Tibial artery (tissue), 4 donors: Measurements from ENCODE around the gene PTPRG.
"Not testable (repeated sequence)": the region's sequence is repeated elsewhere in the genome, so short reads cannot be mapped to it uniquely, and the experiment has no call there.

Experiments used
- DNase-seq, 2 donors: peaks; one replicate each; pipeline ENCODE4 v3.0.0-alpha.2; 2019
- H3K27ac ChIP-seq, 2 donors: fragments of 200-600 bp; sonication (generic) in 1 of 2; 1 replicate in 1 of 2; 2 replicates in 1 of 2; pipeline ENCODE4 v1.5.1; 2018 to 2019; ENCODE audit warnings: mild to moderate bottlenecking in 1 of 2
- H3K27me3 ChIP-seq, 2 donors: fragments of 200-600 bp; sonication (generic) in 1 of 2; one replicate each; pipeline versions ENCODE4 v1.5.1 to v1.6.0; 2016 to 2019
- H3K36me3 ChIP-seq, 3 donors: fragments of 200-600 bp; sonication (generic) in 2 of 3; one replicate each; pipeline ENCODE4 v1.5.1; 2016 to 2019; ENCODE audit warnings: mild to moderate bottlenecking in 2 of 3
- H3K4me1 ChIP-seq, 4 donors: fragments of 200-600 bp; sonication (generic) in 2 of 4; 1 replicate in 3 of 4; 2 replicates in 1 of 4; pipeline ENCODE4 v1.5.1; 2016 to 2019
- H3K4me3 ChIP-seq, 2 donors: fragments of 200-600 bp; sonication (generic) in 1 of 2; 1 replicate in 1 of 2; 2 replicates in 1 of 2; pipeline ENCODE4 v1.5.1; 2018 to 2019; ENCODE audit warnings: mild to moderate bottlenecking in 2 of 2
- H3K9me3 ChIP-seq, 3 donors: fragments of 200-600 bp; sonication (generic) in 1 of 3; one replicate each; pipeline ENCODE4 v1.5.1; 2016 to 2019
- CTCF ChIP-seq, 2 experiments: fragments of 200-600 bp in 1 of 2; fragments of 450-650 bp in 1 of 2; IDR thresholded peaks; one replicate each; pipeline ENCODE4 v1.5.1; 2017 to 2019; ENCODE audit warnings: antibody characterized with exemption in 2 of 2, mild to moderate bottlenecking in 1 of 2, moderate library complexity in 1 of 2
- intact Hi-C: fragments of 100-400 bp; cut with DNase I; formaldehyde crosslinking; loops from one replicate; pipeline ENCODE4 v1.15.0; 2023; ENCODE audit warnings: low total_unique reads

PTPRG gene

GRCh38 chr3:61545716-61546115 lies 15.7 kb upstream of the PTPRG start:
- Histone ChIP-seq H3K4me3 (no peak overlapping the region), H3K4me1 (peaks cover 0 to 6% (median 0%) of the 10 kb centered on the region in 4 donors), H3K36me3 (no peaks in the 10 kb centered on the region), H3K27ac (no peak overlapping the region), H3K9me3 (no peaks in the 10 kb centered on the region), H3K27me3 (no peaks in the 10 kb centered on the region)
- no peak for DNase-seq
- intact Hi-C loops = no loop called here
- TF ChIP-seq CTCF (IDR thresholded peaks at IDR 0.05) = no peak

- Histone ChIP-seq H3K36me3 (no peaks in the 10 kb centered on the region), H3K27me3 (no peaks in the 10 kb centered on the region), H3K4me3 (no peak overlapping the region), H3K9me3 (no peaks in the 10 kb centered on the region), H3K4me1 (no peaks in the 10 kb centered on the region), H3K27ac (no peak overlapping the region)
- intact Hi-C loops = no loop called here
- no peak for DNase-seq
- TF ChIP-seq CTCF (IDR thresholded peaks at IDR 0.05) = no peak
These were observed 13.7 kb upstream of the PTPRG start for GRCh38 chr3:61547625-61548024.

GRCh38 chr3:61552704-61553103 lies 8.7 kb upstream of the PTPRG start:
- H3K27me3 ChIP-seq, DNase-seq, H3K27ac ChIP-seq, H3K9me3 ChIP-seq, H3K4me3 ChIP-seq, intact Hi-C loops, H3K36me3 ChIP-seq, H3K4me1 ChIP-seq: not testable (repeated sequence)

GRCh38 chr3:61559136-61559731 lies 2.1 kb upstream of the PTPRG start:
- Histone ChIP-seq H3K4me1 (peaks cover 0 to 14% (median 5%) of the 10 kb centered on the region in 4 donors), H3K9me3 (no peaks in the 10 kb centered on the region), H3K36me3 (no peaks in the 10 kb centered on the region), H3K27ac (peak overlapping the region; percentile 92 to 97), H3K4me3 (peak overlapping the region; percentile 80 to 97), H3K27me3 (no peaks in the 10 kb centered on the region)
- DNase-seq = no peak
- TF ChIP-seq CTCF (IDR thresholded peaks at IDR 0.05) = peak; percentile 18 to 33
- intact Hi-C loops = no loop called here

GRCh38 chr3:61560517-61561373 lies 626 bp upstream of the PTPRG start:
- Histone ChIP-seq H3K4me3 (peak overlapping the region; percentile 80 to 97), H3K27me3 (no peaks in the 10 kb centered on the region), H3K36me3 (no peaks in the 10 kb centered on the region), H3K4me1 (peaks cover 0 to 25% (median 14%) of the 10 kb centered on the region in 4 donors), H3K27ac (peak overlapping the region; percentile 92 to 97), H3K9me3 (no peaks in the 10 kb centered on the region)
- intact Hi-C loops = loop anchor here (10.0 kb wide), 3 partner anchors 284 to 394 kb away; no protein-coding TSS in a partner anchor
- peak; percentile 87 to 94 for DNase-seq
- TF ChIP-seq CTCF (IDR thresholded peaks at IDR 0.05) = peak; percentile 19 to 32
